Activated T-helper 9 cell treated with anti-CD3 and anti-CD28 coated beads, Interleukin-2, amount 50 U/mL, for 16 hours (primary cell): ENCODE data around the gene OR9G4.

ENCODE experiments used
- DNase-seq: peaks from one replicate; pipeline ENCODE4 v3.0.0-alpha.2; 2020; ENCODE audit warnings: low read depth

OR9G4 gene

GRCh38 chr11:56748597-56748996 is at the start of gene OR9G4:
Gene OR9G4, minus strand, starts transcription at chr11:56748697. Its CDS starts 4,931 bp downstream, at chr11:56743766.
- no peak for DNase-seq

GRCh38 chr11:56783448-56784041 is 35.0 kb upstream of the OR9G4 start:
- DNase-seq = no peak

GRCh38 chr11:56782167-56782847 is 33.8 kb upstream of the OR9G4 start:
- no peak for DNase-seq

GRCh38 chr11:56776809-56777208 is 28.3 kb upstream of the OR9G4 start:
- DNase-seq = no peak

- no peak for DNase-seq
Observed at GRCh38 chr11:56764976-56765375, 16.5 kb upstream of the OR9G4 start.

GRCh38 chr11:56751480-56751879 is 3.0 kb upstream of the OR9G4 start:
- no peak for DNase-seq

- DNase-seq = no peak
Observed at GRCh38 chr11:56750190-56750589, 1.7 kb upstream of the OR9G4 start.

- no peak for DNase-seq
Observed at GRCh38 chr11:56740886-56741285, 7.6 kb downstream of the OR9G4 start.

- DNase-seq = no peak
Observed at GRCh38 chr11:56740107-56740506, 8.4 kb downstream of the OR9G4 start.

GRCh38 chr11:56720513-56720912 is 28.0 kb downstream of the OR9G4 start:
- no peak for DNase-seq

- DNase-seq = no peak
Observed at GRCh38 chr11:56716379-56716854, 32.1 kb downstream of the OR9G4 start.

- DNase-seq = no peak
Observed at GRCh38 chr11:56714206-56714605, 34.3 kb downstream of the OR9G4 start.

GRCh38 chr11:56706486-56706885 is 42.0 kb downstream of the OR9G4 start:
- no peak for DNase-seq

- DNase-seq = no peak
Observed at GRCh38 chr11:56705784-56706396, 42.6 kb downstream of the OR9G4 start.

- no peak for DNase-seq
Observed at GRCh38 chr11:56700914-56701485, 47.5 kb downstream of the OR9G4 start.

GRCh38 chr11:56700242-56700913 is 48.1 kb downstream of the OR9G4 start:
- no peak for DNase-seq

- DNase-seq = no peak
Observed at GRCh38 chr11:56698795-56699194, 49.7 kb downstream of the OR9G4 start, which contains the start of gene OR9G1. Gene OR9G1, plus strand, starts transcription at chr11:56699095. Its CDS starts 1,293 bp downstream, at chr11:56700388.

GRCh38 chr11:56693428-56693827 is 55.1 kb downstream of the OR9G4 start:
- DNase-seq = no peak
